Fibroblast of pulmonary artery (primary cell): Measurements from ENCODE around the gene CRIM1.

Source experiments
- DNase-seq: peaks from one replicate; pipeline ENCODE4 v3.0.0-alpha.2; 2010; ENCODE audit warnings: low read depth
- H3K4me3 ChIP-seq: replicated peaks from 2 replicates; pipeline ENCODE4 v1.5.1; 2011; ENCODE audit warnings: low read depth, mild to moderate bottlenecking, control low read depth, low read length, moderate library complexity
- TF ChIP-seq, protein P1 (sequence below): IDR thresholded peaks from 2 replicates; pipeline ENCODE4 v1.5.1; 2011; ENCODE audit warnings: mild to moderate bottlenecking, control low read depth, low read length, inconsistent platforms; ENCODE audit errors: missing control alignments

CRIM1 gene

DNA sequence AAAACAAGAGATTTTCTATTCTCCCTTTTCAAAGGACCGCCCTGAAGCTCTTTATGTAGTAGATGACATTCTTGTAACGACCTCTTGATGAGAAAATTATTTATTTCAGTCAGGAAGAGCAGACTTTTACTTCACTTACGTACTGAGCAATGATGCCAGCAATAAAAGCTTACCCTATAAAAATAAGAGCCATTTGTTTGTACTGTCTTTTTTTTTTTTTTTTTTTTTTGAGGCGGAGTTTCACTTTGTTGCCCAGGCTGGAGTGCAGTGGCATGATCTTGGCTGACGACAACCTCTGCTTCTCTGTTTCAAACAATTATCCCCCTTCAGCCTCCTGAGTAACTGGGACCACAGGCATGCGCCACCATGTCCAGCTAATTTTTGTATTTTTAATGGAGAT is 39.2 kb downstream of the CRIM1 start:
- TF ChIP-seq, protein P1, sequence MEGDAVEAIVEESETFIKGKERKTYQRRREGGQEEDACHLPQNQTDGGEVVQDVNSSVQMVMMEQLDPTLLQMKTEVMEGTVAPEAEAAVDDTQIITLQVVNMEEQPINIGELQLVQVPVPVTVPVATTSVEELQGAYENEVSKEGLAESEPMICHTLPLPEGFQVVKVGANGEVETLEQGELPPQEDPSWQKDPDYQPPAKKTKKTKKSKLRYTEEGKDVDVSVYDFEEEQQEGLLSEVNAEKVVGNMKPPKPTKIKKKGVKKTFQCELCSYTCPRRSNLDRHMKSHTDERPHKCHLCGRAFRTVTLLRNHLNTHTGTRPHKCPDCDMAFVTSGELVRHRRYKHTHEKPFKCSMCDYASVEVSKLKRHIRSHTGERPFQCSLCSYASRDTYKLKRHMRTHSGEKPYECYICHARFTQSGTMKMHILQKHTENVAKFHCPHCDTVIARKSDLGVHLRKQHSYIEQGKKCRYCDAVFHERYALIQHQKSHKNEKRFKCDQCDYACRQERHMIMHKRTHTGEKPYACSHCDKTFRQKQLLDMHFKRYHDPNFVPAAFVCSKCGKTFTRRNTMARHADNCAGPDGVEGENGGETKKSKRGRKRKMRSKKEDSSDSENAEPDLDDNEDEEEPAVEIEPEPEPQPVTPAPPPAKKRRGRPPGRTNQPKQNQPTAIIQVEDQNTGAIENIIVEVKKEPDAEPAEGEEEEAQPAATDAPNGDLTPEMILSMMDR = no peak
- H3K4me3 ChIP-seq = no peak overlapping the region

DNA sequence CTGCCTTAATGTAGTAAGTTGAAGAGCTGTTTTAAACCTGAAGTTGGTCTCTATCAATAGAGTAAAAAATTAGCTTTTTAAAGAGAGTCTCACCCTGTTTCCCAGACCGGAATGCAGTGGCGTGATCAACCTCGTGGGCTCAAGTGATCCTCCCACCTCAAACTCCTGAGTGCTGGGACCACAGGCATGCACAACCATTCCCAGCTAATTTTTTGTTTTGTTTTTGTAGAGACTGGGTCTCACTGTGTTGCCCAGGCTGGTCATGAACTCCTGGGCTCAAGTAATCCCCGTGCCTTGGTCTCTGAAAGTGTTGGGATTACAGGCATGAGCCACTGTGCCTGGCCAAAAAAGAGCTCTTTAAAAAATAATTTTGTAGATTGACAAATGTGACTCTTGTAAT is 40.3 kb downstream of the CRIM1 start:
- H3K4me3 ChIP-seq = no peak overlapping the region
- TF ChIP-seq, protein P1 = no peak
- no peak for DNase-seq

More for the DNA sequence above, 39.2 kb downstream of the CRIM1 start:
- DNase-seq = no peak

DNA sequence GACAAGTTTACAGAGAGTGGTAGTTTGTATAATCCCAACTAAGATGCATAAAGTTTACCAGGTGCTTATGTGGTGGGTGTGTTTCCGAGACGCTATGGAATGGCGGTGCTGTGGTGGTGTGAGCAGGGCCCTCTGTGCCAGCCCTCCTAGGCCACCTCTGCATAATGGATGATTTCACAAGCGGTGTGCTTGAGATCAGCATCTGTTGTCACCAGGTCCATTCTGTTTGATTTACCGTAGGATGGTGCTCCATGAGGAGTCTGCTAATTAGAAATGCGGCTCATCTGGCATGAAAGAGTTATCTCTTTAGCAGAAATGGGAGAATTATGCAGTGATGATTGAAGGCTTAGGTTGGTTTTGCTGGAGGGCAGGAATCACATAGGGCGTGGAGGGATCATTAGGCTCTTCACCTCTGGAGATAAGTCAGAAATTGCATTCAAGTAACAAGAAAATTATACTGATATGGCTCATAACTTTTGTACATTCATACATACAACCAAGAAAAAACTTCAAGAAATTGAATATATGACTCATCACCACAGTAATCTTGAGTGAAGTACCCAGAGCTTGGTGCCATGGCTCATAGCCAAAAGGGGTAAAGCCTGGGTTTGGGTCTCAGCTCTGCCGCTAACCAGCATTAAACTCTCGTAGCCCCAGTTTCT is 41.4 kb downstream of the CRIM1 start:
- DNase-seq = no peak
- TF ChIP-seq, protein P1 = no peak

DNA sequence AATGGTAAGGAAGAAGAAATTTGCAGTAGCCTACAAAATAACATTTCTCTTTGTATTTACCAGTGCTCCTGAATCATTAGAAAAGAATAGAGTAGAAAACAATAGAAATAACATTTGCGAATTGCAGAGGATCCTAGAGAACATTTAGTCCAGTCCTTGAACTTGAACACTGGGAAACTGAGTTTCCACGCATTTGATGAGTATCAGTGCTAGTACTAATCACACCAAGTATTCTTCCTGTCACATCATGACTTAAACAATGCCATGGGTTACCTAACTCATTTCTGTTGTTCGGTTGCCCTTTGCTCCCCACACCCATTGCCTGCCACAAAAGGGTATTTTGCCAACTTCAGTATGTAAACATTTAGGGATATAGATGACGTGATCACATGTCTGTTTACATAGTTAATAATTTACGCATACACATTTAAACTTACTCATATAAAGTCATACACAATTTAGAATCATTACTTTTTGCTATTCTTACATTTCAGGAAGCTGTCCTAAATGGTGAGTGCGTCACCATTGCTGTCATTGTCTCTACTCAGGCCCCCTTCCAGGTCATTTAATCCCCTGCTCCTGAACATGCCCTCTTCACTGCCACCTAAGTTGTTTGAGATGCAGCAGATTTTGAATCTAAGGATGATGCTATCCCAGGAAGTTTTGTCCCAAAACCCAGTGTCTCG is 42.3 kb downstream of the CRIM1 start:
- DNase-seq = no peak
- TF ChIP-seq, protein P1 = no peak
- no peak overlapping the region for H3K4me3 ChIP-seq

More for the DNA sequence above, 41.4 kb downstream of the CRIM1 start:
- H3K4me3 ChIP-seq = no peak overlapping the region

DNA sequence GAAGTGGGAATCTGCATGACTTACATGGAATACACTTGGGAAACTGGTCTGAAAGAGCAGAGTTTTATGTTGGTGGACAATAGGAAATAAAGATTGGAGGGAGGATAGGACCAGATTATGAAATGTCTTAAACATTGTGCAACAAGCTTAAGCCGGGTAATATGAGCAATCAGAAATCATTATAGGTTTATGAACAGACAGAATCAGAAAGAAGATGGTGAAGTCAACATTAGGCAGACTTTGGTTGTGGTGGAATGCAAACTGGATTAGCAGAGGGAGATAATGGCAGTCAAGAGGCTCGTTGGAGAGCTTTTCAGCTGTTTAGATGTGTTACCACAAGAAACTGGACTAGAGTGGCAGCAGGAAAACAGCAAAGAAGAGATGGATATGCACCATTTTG is 43.5 kb downstream of the CRIM1 start:
- no peak overlapping the region for H3K4me3 ChIP-seq
- TF ChIP-seq, protein P1 = no peak
- peak; percentile 51 for DNase-seq

DNA sequence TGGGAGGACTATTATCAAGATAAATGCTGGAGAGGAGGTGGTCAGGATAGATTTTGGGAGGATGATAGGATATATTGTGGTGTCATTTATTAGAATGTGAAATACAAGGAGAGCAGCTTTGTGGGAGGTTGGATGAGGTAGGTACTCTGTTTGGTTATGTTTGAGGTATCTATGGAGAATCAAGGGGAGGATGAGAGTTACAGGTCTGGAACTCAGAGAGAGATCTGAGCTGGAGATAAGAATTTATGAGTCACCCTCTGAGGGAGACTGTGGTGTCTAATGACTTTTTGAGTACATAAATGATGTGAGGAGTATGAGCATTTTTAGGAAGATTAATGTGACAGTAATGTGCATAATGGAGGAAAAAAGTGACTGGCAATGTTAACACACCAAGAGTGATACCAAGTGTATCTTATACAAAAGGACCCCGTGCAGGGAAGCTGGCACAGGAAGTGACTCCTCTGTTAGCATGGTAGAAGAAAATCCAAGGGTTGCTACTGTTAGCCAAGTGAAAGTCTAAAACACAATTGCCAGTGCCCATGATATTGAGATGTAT is 48.2 kb downstream of the CRIM1 start:
- DNase-seq = peak; percentile 46
- TF ChIP-seq, protein P1 = no peak
- no peak overlapping the region for H3K4me3 ChIP-seq

DNA sequence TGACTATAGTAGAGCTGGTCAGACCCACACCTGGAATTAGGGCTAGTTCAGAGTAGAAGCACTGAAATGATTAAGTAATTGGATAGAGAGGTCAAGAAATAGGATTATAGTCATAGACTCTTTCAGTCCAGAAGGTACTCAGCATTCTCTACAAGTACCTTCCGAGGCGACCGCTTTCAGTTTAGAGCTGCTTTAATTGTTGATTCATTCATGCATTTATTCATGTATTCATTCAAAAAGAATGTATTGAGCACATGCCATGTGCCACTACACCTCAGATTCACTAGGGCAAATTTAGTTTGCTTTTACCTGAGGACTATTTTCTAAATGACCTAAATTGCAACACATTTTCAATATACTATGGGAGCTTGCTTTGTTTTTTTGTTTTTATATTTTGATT is 48.7 kb downstream of the CRIM1 start:
- no peak for DNase-seq
- TF ChIP-seq, protein P1 = no peak
- no peak overlapping the region for H3K4me3 ChIP-seq
